Measurements from ENCODE around the gene MAPK8IP2.

The MAPK8IP2 gene

GRCh38 chr22:50582493-50583293 lies 17.9 kb upstream of the MAPK8IP2 start, which contains the start of gene CHKB:
TSS of gene CHKB (minus strand) at chr22:50582849. CDS start at chr22:50582781, 68 bp downstream.
- H3K4me1 ChIP-seq (ENCODE audit: control insufficient read depth in 1 of 2, insufficient read depth in 2 of 2, low read length in 2 of 2) = peaks cover 24 to 32% of the 10 kb centered on the region in 2 donors
- no peaks in the 10 kb centered on the region for H3K27me3 ChIP-seq (ENCODE audit: control insufficient read depth in 1 of 2, insufficient read depth in 2 of 2, low read length in 2 of 2)
- peak within 1 kb of the TSS; percentile 90 to 95 for H3K9ac ChIP-seq (ENCODE audit: low read depth in 1 of 2, low read length in 2 of 2)
- H3K4me3 ChIP-seq (ENCODE audit: low read depth in 1 of 2, low read length in 2 of 2) = peak within 1 kb of the TSS; percentile 91 to 92
- H3K27ac ChIP-seq (ENCODE audit: low read depth, low read length) = peak within 1 kb of the TSS; percentile 99
- peaks cover 0 to 22% of the 10 kb centered on the region in 2 donors for H3K36me3 ChIP-seq (ENCODE audit: control insufficient read depth in 1 of 2, insufficient read depth in 2 of 2, low read length in 2 of 2)
- no peaks in the 10 kb centered on the region for H3K9me3 ChIP-seq (ENCODE audit: control insufficient read depth in 1 of 2, low read length in 2 of 2)

DNA sequence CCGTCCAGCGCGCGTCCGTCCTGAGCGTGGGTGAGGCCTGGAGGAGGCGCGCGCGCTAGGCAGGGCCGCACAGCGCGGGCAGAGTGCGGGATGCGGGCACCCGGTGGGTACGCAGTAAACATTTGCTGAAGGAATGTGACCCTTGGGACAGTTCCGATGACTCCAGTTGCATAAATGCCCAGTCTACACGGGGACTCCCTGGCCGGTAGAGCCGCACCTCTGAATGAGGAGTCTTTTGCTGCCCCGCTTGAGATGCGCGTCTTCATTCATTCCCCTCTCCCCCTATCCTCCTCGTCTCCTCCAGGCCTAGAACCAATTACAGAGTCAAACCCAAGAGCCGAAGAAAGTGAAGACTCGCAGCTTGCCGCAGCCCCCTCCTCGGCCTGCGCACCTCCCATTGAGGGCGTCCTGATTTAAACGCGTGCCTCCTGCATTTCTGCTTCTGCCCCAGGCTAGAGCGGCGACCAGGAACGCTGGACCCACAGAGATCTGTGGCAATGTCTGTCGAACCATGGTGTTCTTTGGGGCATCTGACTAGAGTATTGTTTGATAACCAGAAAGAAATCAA lies 17.2 kb upstream of the MAPK8IP2 start:
- peaks cover 0 to 22% of the 10 kb centered on the region in 2 donors for H3K36me3 ChIP-seq (ENCODE audit: control insufficient read depth in 1 of 2, insufficient read depth in 2 of 2, low read length in 2 of 2)
- peak overlapping the region; percentile 91 for H3K4me3 ChIP-seq (ENCODE audit: low read depth in 1 of 2, low read length in 2 of 2)
- peaks cover 24 to 31% of the 10 kb centered on the region in 2 donors for H3K4me1 ChIP-seq (ENCODE audit: control insufficient read depth in 1 of 2, insufficient read depth in 2 of 2, low read length in 2 of 2)
- H3K27ac ChIP-seq (ENCODE audit: low read depth, low read length) = no peak overlapping the region
- no peaks in the 10 kb centered on the region for H3K9me3 ChIP-seq (ENCODE audit: control insufficient read depth in 1 of 2, low read length in 2 of 2)
- no peaks in the 10 kb centered on the region for H3K27me3 ChIP-seq (ENCODE audit: control insufficient read depth in 1 of 2, insufficient read depth in 2 of 2, low read length in 2 of 2)
- peak overlapping the region; percentile 67 to 93 for H3K9ac ChIP-seq (ENCODE audit: low read depth in 1 of 2, low read length in 2 of 2)

- H3K36me3 ChIP-seq (ENCODE audit: control insufficient read depth in 1 of 2, insufficient read depth in 2 of 2, low read length in 2 of 2) = peaks cover 0 to 15% of the 10 kb centered on the region in 2 donors
- peaks cover 16 to 20% of the 10 kb centered on the region in 2 donors for H3K4me1 ChIP-seq (ENCODE audit: control insufficient read depth in 1 of 2, insufficient read depth in 2 of 2, low read length in 2 of 2)
- H3K4me3 ChIP-seq (ENCODE audit: low read depth in 1 of 2, low read length in 2 of 2) = no peak overlapping the region
- no peaks in the 10 kb centered on the region for H3K27me3 ChIP-seq (ENCODE audit: control insufficient read depth in 1 of 2, insufficient read depth in 2 of 2, low read length in 2 of 2)
- H3K9me3 ChIP-seq (ENCODE audit: control insufficient read depth in 1 of 2, low read length in 2 of 2) = no peaks in the 10 kb centered on the region
- H3K9ac ChIP-seq (ENCODE audit: low read depth in 1 of 2, low read length in 2 of 2) = peak overlapping the region in 1 of 2 donors; percentile 67
- no peak overlapping the region for H3K27ac ChIP-seq (ENCODE audit: low read depth, low read length)
Measured at GRCh38 chr22:50584106-50585096, 16.2 kb upstream of the MAPK8IP2 start.

GRCh38 chr22:50585238-50585637 lies 15.4 kb upstream of the MAPK8IP2 start:
- H3K27me3 ChIP-seq (ENCODE audit: control insufficient read depth in 1 of 2, insufficient read depth in 2 of 2, low read length in 2 of 2) = no peaks in the 10 kb centered on the region
- peaks cover 0 to 7% of the 10 kb centered on the region in 2 donors for H3K36me3 ChIP-seq (ENCODE audit: control insufficient read depth in 1 of 2, insufficient read depth in 2 of 2, low read length in 2 of 2)

GRCh38 chr22:50585781-50586180 lies 14.8 kb upstream of the MAPK8IP2 start:
- H3K27ac ChIP-seq (ENCODE audit: low read depth, low read length) = no peak overlapping the region

More at GRCh38 chr22:50585238-50585637, 15.4 kb upstream of the MAPK8IP2 start:
- Histone ChIP-seq H3K9me3 (ENCODE audit: control insufficient read depth in 1 of 2, low read length in 2 of 2) (no peaks in the 10 kb centered on the region), H3K4me1 (ENCODE audit: control insufficient read depth in 1 of 2, insufficient read depth in 2 of 2, low read length in 2 of 2) (peaks cover 16 to 18% of the 10 kb centered on the region in 2 donors), H3K4me3 (ENCODE audit: low read depth in 1 of 2, low read length in 2 of 2) (no peak overlapping the region), H3K9ac (ENCODE audit: low read depth in 1 of 2, low read length in 2 of 2) (no peak overlapping the region), H3K27ac (ENCODE audit: low read depth, low read length) (no peak overlapping the region)

GRCh38 chr22:50586416-50586815 lies 14.2 kb upstream of the MAPK8IP2 start:
- no peaks in the 10 kb centered on the region for H3K9me3 ChIP-seq (ENCODE audit: control insufficient read depth in 1 of 2, low read length in 2 of 2)
- no peaks in the 10 kb centered on the region for H3K36me3 ChIP-seq (ENCODE audit: control insufficient read depth in 1 of 2, insufficient read depth in 2 of 2, low read length in 2 of 2)
- H3K9ac ChIP-seq (ENCODE audit: low read depth in 1 of 2, low read length in 2 of 2) = no peak overlapping the region
- no peak overlapping the region for H3K27ac ChIP-seq (ENCODE audit: low read depth, low read length)
- H3K4me1 ChIP-seq (ENCODE audit: control insufficient read depth in 1 of 2, insufficient read depth in 2 of 2, low read length in 2 of 2) = peaks cover 11 to 15% of the 10 kb centered on the region in 2 donors
- H3K4me3 ChIP-seq (ENCODE audit: low read depth in 1 of 2, low read length in 2 of 2) = no peak overlapping the region
- no peaks in the 10 kb centered on the region for H3K27me3 ChIP-seq (ENCODE audit: control insufficient read depth in 1 of 2, insufficient read depth in 2 of 2, low read length in 2 of 2)

More at GRCh38 chr22:50585781-50586180, 14.8 kb upstream of the MAPK8IP2 start:
- peaks cover 0 to 4% of the 10 kb centered on the region in 2 donors for H3K36me3 ChIP-seq (ENCODE audit: control insufficient read depth in 1 of 2, insufficient read depth in 2 of 2, low read length in 2 of 2)
- H3K27me3 ChIP-seq (ENCODE audit: control insufficient read depth in 1 of 2, insufficient read depth in 2 of 2, low read length in 2 of 2) = no peaks in the 10 kb centered on the region
- no peak overlapping the region for H3K9ac ChIP-seq (ENCODE audit: low read depth in 1 of 2, low read length in 2 of 2)
- no peaks in the 10 kb centered on the region for H3K9me3 ChIP-seq (ENCODE audit: control insufficient read depth in 1 of 2, low read length in 2 of 2)
- H3K4me1 ChIP-seq (ENCODE audit: control insufficient read depth in 1 of 2, insufficient read depth in 2 of 2, low read length in 2 of 2) = peaks cover 16 to 18% of the 10 kb centered on the region in 2 donors
- H3K4me3 ChIP-seq (ENCODE audit: low read depth in 1 of 2, low read length in 2 of 2) = no peak overlapping the region

DNA sequence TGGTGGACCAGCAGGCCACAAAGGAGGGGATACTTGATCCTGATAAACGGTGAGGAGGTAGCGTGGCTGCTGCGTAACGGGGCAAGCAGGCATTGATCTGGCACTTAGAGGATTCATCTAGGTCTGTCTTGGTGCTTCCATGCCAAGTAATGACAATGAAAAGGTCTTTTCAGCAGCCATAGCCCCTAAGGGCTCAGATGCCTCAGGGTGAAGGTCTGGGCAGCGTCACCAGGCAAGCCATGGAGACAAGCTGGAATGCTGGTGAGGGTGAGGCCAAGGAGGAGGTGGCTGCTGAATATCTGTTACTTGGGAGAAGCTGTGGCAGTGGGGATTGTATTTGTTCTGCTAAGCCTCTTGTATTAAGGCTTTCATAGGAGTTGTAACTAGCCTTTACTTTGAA lies 13.2 kb upstream of the MAPK8IP2 start:
- Histone ChIP-seq H3K9me3 (ENCODE audit: control insufficient read depth in 1 of 2, low read length in 2 of 2) (no peaks in the 10 kb centered on the region), H3K27ac (ENCODE audit: low read depth, low read length) (no peak overlapping the region), H3K4me1 (ENCODE audit: control insufficient read depth in 1 of 2, insufficient read depth in 2 of 2, low read length in 2 of 2) (peaks cover 6 to 8% of the 10 kb centered on the region in 2 donors), H3K36me3 (ENCODE audit: control insufficient read depth in 1 of 2, insufficient read depth in 2 of 2, low read length in 2 of 2) (no peaks in the 10 kb centered on the region), H3K4me3 (ENCODE audit: low read depth in 1 of 2, low read length in 2 of 2) (no peak overlapping the region), H3K27me3 (ENCODE audit: control insufficient read depth in 1 of 2, insufficient read depth in 2 of 2, low read length in 2 of 2) (no peaks in the 10 kb centered on the region), H3K9ac (ENCODE audit: low read depth in 1 of 2, low read length in 2 of 2) (no peak overlapping the region)

DNA sequence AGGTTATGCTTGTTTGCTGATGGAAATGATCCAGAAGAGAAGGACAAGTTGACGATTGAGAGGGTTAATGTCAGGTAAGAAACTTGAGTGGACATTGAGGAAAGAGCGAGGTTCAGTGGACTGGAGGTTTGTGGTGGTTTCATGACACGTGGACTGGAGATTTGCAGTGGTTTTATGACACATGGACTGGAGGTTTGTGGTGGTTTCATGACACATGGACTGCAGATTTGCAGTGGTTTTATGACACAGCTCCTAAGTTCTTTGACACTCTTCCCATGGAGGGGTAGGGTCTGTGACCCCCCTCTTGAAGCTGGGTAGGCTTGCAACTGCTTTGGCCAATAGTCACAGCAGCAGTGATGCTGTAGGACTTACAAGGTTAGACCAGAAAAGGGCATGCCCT lies 5.4 kb upstream of the MAPK8IP2 start:
- Histone ChIP-seq H3K4me1 (ENCODE audit: control insufficient read depth in 1 of 2, insufficient read depth in 2 of 2, low read length in 2 of 2) (peaks cover 3 to 4% of the 10 kb centered on the region in 2 donors), H3K36me3 (ENCODE audit: control insufficient read depth in 1 of 2, insufficient read depth in 2 of 2, low read length in 2 of 2) (no peaks in the 10 kb centered on the region), H3K27me3 (ENCODE audit: control insufficient read depth in 1 of 2, insufficient read depth in 2 of 2, low read length in 2 of 2) (peaks cover 4 to 12% of the 10 kb centered on the region in 2 donors), H3K27ac (ENCODE audit: low read depth, low read length) (no peak overlapping the region), H3K9ac (ENCODE audit: low read depth in 1 of 2, low read length in 2 of 2) (no peak overlapping the region), H3K9me3 (ENCODE audit: control insufficient read depth in 1 of 2, low read length in 2 of 2) (no peaks in the 10 kb centered on the region), H3K4me3 (ENCODE audit: low read depth in 1 of 2, low read length in 2 of 2) (no peak overlapping the region)

DNA sequence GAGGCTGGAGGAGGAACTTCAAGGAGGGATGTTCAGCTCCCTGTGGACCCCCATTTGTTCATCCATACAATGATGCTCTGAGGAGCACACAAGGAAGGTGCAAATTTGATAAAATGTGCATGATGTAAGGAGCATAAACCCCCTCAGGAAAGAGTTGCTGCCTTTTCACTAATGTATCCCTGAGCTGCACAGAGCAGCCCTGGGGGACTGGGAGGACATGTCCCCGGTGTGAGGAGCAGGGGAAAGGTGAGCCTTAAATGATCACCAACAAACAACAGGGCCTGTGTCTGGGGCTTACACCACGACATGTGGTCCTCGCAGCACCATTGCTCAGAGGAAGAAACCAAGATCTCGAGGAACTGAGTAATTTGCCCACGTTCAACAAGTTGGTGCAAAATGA lies 3.5 kb upstream of the MAPK8IP2 start:
- peaks cover 4 to 17% of the 10 kb centered on the region in 2 donors for H3K27me3 ChIP-seq (ENCODE audit: control insufficient read depth in 1 of 2, insufficient read depth in 2 of 2, low read length in 2 of 2)
- H3K27ac ChIP-seq (ENCODE audit: low read depth, low read length) = no peak overlapping the region
- H3K9ac ChIP-seq (ENCODE audit: low read depth in 1 of 2, low read length in 2 of 2) = no peak overlapping the region
- H3K4me1 ChIP-seq (ENCODE audit: control insufficient read depth in 1 of 2, insufficient read depth in 2 of 2, low read length in 2 of 2) = peaks cover 3 to 4% of the 10 kb centered on the region in 2 donors
- H3K36me3 ChIP-seq (ENCODE audit: control insufficient read depth in 1 of 2, insufficient read depth in 2 of 2, low read length in 2 of 2) = no peaks in the 10 kb centered on the region
- H3K9me3 ChIP-seq (ENCODE audit: control insufficient read depth in 1 of 2, low read length in 2 of 2) = no peaks in the 10 kb centered on the region
- no peak overlapping the region for H3K4me3 ChIP-seq (ENCODE audit: low read depth in 1 of 2, low read length in 2 of 2)
